ENCODE measurements around the gene UROC1.

The UROC1 gene

GRCh38 chr3:126556637-126557414 is 39.3 kb upstream of the UROC1 start:
- no peak for DNase-seq
- Histone ChIP-seq H3K4me1 (no peaks in the 10 kb centered on the region), H3K27me3 (peaks cover 0 to 21% of the 10 kb centered on the region in 2 donors), H3K36me3 (no peaks in the 10 kb centered on the region), H3K27ac (no peak overlapping the region), H3K4me3 (no peak overlapping the region), H3K9me3 (no peaks in the 10 kb centered on the region)
- intact Hi-C loops (cut with DNase I; ENCODE audit: low total_unique reads): no loop called here
- no peak for TF ChIP-seq CTCF (IDR thresholded peaks at IDR 0.05)

GRCh38 chr3:126555795-126556636 is 38.4 kb upstream of the UROC1 start:
- no peaks in the 10 kb centered on the region for H3K4me1 ChIP-seq
- H3K27me3 ChIP-seq: peaks cover 0 to 24% of the 10 kb centered on the region in 2 donors
- no peaks in the 10 kb centered on the region for H3K36me3 ChIP-seq
- TF ChIP-seq CTCF (IDR thresholded peaks at IDR 0.05): no peak
- H3K9me3 ChIP-seq: no peaks in the 10 kb centered on the region
- DNase-seq: peak in 1 of 2 donors; percentile 40
- intact Hi-C loops (cut with DNase I; ENCODE audit: low total_unique reads): no loop called here
- no peak overlapping the region for H3K27ac ChIP-seq
- no peak overlapping the region for H3K4me3 ChIP-seq

- no peak for TF ChIP-seq CTCF (IDR thresholded peaks at IDR 0.05)
- Histone ChIP-seq H3K9me3 (no peaks in the 10 kb centered on the region), H3K27ac (no peak overlapping the region), H3K36me3 (no peaks in the 10 kb centered on the region), H3K27me3 (peaks cover 0 to 30% of the 10 kb centered on the region in 2 donors), H3K4me1 (no peaks in the 10 kb centered on the region), H3K4me3 (no peak overlapping the region)
- peak in 1 of 2 donors; percentile 38 for DNase-seq
- intact Hi-C loops (cut with DNase I; ENCODE audit: low total_unique reads): no loop called here
Observed at GRCh38 chr3:126554560-126555525, 37.3 kb upstream of the UROC1 start.

GRCh38 chr3:126553284-126554084 is 35.9 kb upstream of the UROC1 start:
- TF ChIP-seq CTCF (IDR thresholded peaks at IDR 0.05): no peak
- no peaks in the 10 kb centered on the region for H3K9me3 ChIP-seq
- DNase-seq: peak in 1 of 2 donors; percentile 55
- H3K36me3 ChIP-seq: no peaks in the 10 kb centered on the region
- H3K4me1 ChIP-seq: no peaks in the 10 kb centered on the region
- no peak overlapping the region for H3K27ac ChIP-seq
- intact Hi-C loops (cut with DNase I; ENCODE audit: low total_unique reads): no loop called here
- no peak overlapping the region for H3K4me3 ChIP-seq
- peaks cover 0 to 33% of the 10 kb centered on the region in 2 donors for H3K27me3 ChIP-seq

Data from tibial artery (tissue), 4 donors.